SU-DHL-6 (cell line): ENCODE results near the gene RPTOR.

Experiments
- H2AFZ ChIP-seq: fragments of 200-600 bp; sonication (generic); 2 replicates; pipeline ENCODE4 v1.6.1; 2014; ENCODE audit warnings: low read depth, mild to moderate bottlenecking, moderate library complexity, mixed read lengths, antibody characterized with exemption, low read length; ENCODE audit not compliant: severe bottlenecking
- H3F3A ChIP-seq: fragments of 200-600 bp; shearing (Covaris generic); 2 replicates; pipeline ENCODE4 v1.6.0; 2016; ENCODE audit warnings: antibody characterized with exemption, mild to moderate bottlenecking; ENCODE audit not compliant: insufficient read depth
- H3K27ac ChIP-seq: fragments of 200-600 bp; sonication (generic); 2 replicates; pipeline ENCODE4 v1.5.1; 2016; ENCODE audit warnings: low read depth, mild to moderate bottlenecking, low read length, moderate library complexity, mixed read lengths
- H3K27me3 ChIP-seq: fragments of 200-600 bp; sonication (generic), shearing (Covaris generic); 2 replicates; pipeline ENCODE4 v1.6.0; 2014; ENCODE audit warnings: mild to moderate bottlenecking, low read length
- H3K36me3 ChIP-seq: fragments of 200-600 bp; sonication (generic); 2 replicates; pipeline ENCODE4 v1.6.1; 2014; ENCODE audit warnings: mild to moderate bottlenecking, low read length, mixed read lengths
- H3K4me2 ChIP-seq: fragments of 300-600, 200-600 bp; shearing (Covaris generic), sonication (generic); 2 replicates; pipeline ENCODE4 v1.6.0; 2014; ENCODE audit warnings: low read length, low read depth, mild to moderate bottlenecking; ENCODE audit not compliant: poor library complexity, severe bottlenecking
- H3K4me3 ChIP-seq: fragments of 200-600 bp; sonication (generic); 2 replicates; pipeline ENCODE4 v1.5.1; 2014; ENCODE audit warnings: antibody characterized with exemption, low read length, mild to moderate bottlenecking, mixed read lengths; ENCODE audit not compliant: insufficient read depth, poor library complexity, severe bottlenecking
- H3K79me2 ChIP-seq: fragments of 200-600 bp; sonication (generic); 2 replicates; pipeline ENCODE4 v1.6.1; 2014; ENCODE audit warnings: mild to moderate bottlenecking, low read length, moderate library complexity; ENCODE audit not compliant: insufficient read depth
- H3K9ac ChIP-seq: fragments of 200-600 bp; sonication (generic); 2 replicates; pipeline ENCODE4 v1.7.0; 2014; ENCODE audit warnings: mild to moderate bottlenecking, low read length
- H3K9me2 ChIP-seq: fragments of 200-600 bp; sonication (generic); replicated peaks from 2 replicates; pipeline ENCODE4 v1.6.1; 2014; ENCODE audit warnings: low read length; ENCODE audit not compliant: insufficient read depth
- H3K9me3 ChIP-seq: fragments of 200-600 bp; sonication (generic); 2 replicates; pipeline ENCODE4 v1.6.1; 2014; ENCODE audit warnings: low read length, mixed read lengths; ENCODE audit not compliant: insufficient read depth
- H4K20me1 ChIP-seq: fragments of 200-600 bp; sonication (generic); 2 replicates; pipeline ENCODE4 v1.6.1; 2014; ENCODE audit warnings: low read depth, mild to moderate bottlenecking, antibody characterized with exemption, low read length, moderate library complexity, mixed read lengths
- CTCF ChIP-seq: fragments of 200-600 bp; sonication (generic); IDR thresholded peaks from one replicate; pipeline ENCODE4 v1.5.1; 2017; ENCODE audit warnings: antibody characterized with exemption, mild to moderate bottlenecking, low read length, moderate library complexity; ENCODE audit not compliant: insufficient read depth, poor library complexity, severe bottlenecking
- EZH2phosphoT487 ChIP-seq: fragments of 200-600 bp; sonication (generic), shearing (Covaris generic); conservative IDR thresholded peaks from 2 replicates; pipeline ENCODE4 v1.6.1; 2018; ENCODE audit warnings: mild to moderate bottlenecking, antibody characterized with exemption, low read length, moderate library complexity, mixed read lengths

Gene RPTOR

DNA sequence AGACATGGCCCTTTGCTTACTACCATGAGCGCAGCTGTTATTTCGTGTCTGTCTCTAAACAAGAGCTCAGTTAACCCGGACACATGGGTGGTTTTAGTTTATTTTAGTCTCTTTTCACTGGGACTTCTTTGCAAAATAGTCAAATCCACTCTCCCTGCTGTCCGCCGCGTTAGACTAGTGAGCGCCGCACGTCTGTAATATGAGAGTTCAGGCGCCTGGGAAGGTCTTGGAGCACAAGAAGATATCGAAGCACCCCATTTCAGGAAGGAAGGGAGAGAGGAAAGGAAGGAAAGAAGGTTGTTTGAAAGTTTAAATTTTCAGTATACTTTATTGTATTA lies 336.0 kb downstream of the RPTOR start:
- H3K79me2 ChIP-seq, result no peaks in the 10 kb centered on the region
- no peaks in the 10 kb centered on the region for H3K9me2 ChIP-seq
- H4K20me1 ChIP-seq, result no peaks in the 10 kb centered on the region
- H3K27ac ChIP-seq, result no peak overlapping the region
- no peaks in the 10 kb centered on the region for H3K36me3 ChIP-seq
- H3K4me2 ChIP-seq, result no peak overlapping the region
- no peaks in the 10 kb centered on the region for H3F3A ChIP-seq
- H3K4me3 ChIP-seq, result no peak overlapping the region
- H2AFZ ChIP-seq, result no peak overlapping the region
- no peaks in the 10 kb centered on the region for H3K27me3 ChIP-seq
- no peaks in the 10 kb centered on the region for H3K9me3 ChIP-seq
- no peak overlapping the region for H3K9ac ChIP-seq
- TF ChIP-seq CTCF (no peak), EZH2phosphoT487 (no peak)

DNA sequence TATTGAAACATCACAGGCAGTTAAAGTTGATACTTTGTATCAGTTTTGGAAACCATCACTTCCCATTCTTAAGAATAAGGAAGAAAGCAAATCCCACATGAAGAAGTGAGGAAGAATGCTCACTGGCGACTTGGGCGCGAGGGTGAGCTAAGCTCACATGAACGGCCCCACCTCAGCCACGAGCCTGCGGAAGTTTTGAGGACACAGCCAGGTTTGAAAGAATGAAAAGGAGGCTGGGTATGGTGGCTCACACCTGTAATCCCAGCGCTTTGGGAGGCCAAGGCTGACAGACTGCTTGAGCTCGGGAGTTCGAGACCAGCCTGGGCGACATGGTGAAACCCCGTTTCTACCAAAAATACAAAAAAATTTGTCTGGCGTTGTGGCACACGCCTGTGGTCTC lies 336.7 kb downstream of the RPTOR start:
- H3K9me3 ChIP-seq, result no peaks in the 10 kb centered on the region
- H3K9me2 ChIP-seq, result no peaks in the 10 kb centered on the region
- H3K9ac ChIP-seq, result no peak overlapping the region
- H2AFZ ChIP-seq, result no peak overlapping the region
- H4K20me1 ChIP-seq, result no peaks in the 10 kb centered on the region
- no peak overlapping the region for H3K27ac ChIP-seq
- no peak overlapping the region for H3K4me2 ChIP-seq
- H3K79me2 ChIP-seq, result no peaks in the 10 kb centered on the region
- TF ChIP-seq CTCF (no peak), EZH2phosphoT487 (no peak)
- no peaks in the 10 kb centered on the region for H3K36me3 ChIP-seq
- no peaks in the 10 kb centered on the region for H3K27me3 ChIP-seq
- no peak overlapping the region for H3K4me3 ChIP-seq
- no peaks in the 10 kb centered on the region for H3F3A ChIP-seq

- TF ChIP-seq CTCF, result no peak
- TF ChIP-seq EZH2phosphoT487, result no peak
- H3K4me2 ChIP-seq, result no peak overlapping the region
- H3K27me3 ChIP-seq, result no peaks in the 10 kb centered on the region
- no peak overlapping the region for H2AFZ ChIP-seq
- H3K9me3 ChIP-seq, result no peaks in the 10 kb centered on the region
- H3K79me2 ChIP-seq, result no peaks in the 10 kb centered on the region
- no peaks in the 10 kb centered on the region for H3K9me2 ChIP-seq
- no peak overlapping the region for H3K9ac ChIP-seq
- H3K27ac ChIP-seq, result no peak overlapping the region
- no peaks in the 10 kb centered on the region for H4K20me1 ChIP-seq
- H3K4me3 ChIP-seq, result no peak overlapping the region
- H3F3A ChIP-seq, result no peaks in the 10 kb centered on the region
- H3K36me3 ChIP-seq, result no peaks in the 10 kb centered on the region
Measured at GRCh38 chr17:80882323-80882722, 337.7 kb downstream of the RPTOR start.
